ENCODE results near the gene PLSCR2. TPM values are rescaled to one million over a fixed set of nuclear protein-coding genes. Genes with fewer than 3 reads are reported as not detected.

The PLSCR2 gene
- not detected for total RNA-seq

GRCh38 chr3:146469150-146470017, at the start of gene PLSCR2:
TSS of gene PLSCR2 (minus strand) at chr3:146469561. CDS start at chr3:146459904, 9,657 bp downstream.
- Mint-ChIP-seq H3K9me3 (no peaks in the 10 kb centered on the region), H3K27ac (peak within 1 kb of the TSS; percentile 79)

DNA sequence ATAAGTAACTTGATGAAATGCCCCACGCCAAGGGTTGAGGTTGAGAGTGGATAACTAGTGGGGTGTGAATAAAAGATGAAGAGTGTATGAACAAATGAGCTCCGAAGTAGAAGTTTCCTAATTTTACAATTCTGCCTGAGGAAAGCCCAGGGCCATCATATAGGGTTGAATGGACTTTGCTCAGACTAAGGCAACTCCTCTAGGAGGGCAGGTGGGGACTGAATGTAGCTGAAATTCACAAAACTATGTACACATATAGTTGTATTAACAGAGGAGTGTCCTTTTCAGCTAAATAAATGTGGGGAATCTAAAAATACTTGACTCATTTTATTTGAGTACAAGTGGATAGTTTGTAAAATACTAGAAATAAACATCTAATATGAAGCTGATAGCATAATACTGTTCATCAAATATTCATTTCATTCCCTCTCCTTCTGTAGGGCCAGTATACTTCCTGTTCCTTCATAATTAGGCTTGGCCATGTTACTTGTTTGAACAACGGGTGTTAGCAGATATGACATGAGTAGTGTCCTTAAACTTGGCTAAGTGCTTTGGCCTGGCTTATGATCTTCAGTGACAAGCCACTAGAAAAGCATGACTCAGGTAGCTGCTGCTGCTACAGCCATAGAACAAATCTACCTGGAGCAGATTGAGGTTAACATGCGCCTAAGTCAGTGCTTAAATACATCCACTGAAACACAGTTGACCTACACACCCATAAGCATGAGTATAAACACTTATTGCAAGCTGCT, 48.5 kb upstream of the PLSCR2 start:
- no peak for DNase-seq
- Mint-ChIP-seq H3K36me3 (peaks cover 50% of the 10 kb centered on the region), H3K4me3 (no peak overlapping the region), H3K27me3 (no peaks in the 10 kb centered on the region), H3K4me1 (peaks cover 36% of the 10 kb centered on the region), H3K9me3 (no peaks in the 10 kb centered on the region), H3K27ac (no peak overlapping the region)

More at GRCh38 chr3:146469150-146470017, at the start of gene PLSCR2:
- H3K27me3 Mint-ChIP-seq = peaks cover 6% of the 10 kb centered on the region
- peaks cover 16% of the 10 kb centered on the region for H3K4me1 Mint-ChIP-seq
- H3K36me3 Mint-ChIP-seq = no peaks in the 10 kb centered on the region
- peak; percentile 79 for DNase-seq
- H3K4me3 Mint-ChIP-seq = peak within 1 kb of the TSS; percentile 68

GRCh38 chr3:146513386-146514051, 44.2 kb upstream of the PLSCR2 start:
- H3K27ac Mint-ChIP-seq = peak overlapping the region; percentile 57
- no peaks in the 10 kb centered on the region for H3K27me3 Mint-ChIP-seq
- H3K36me3 Mint-ChIP-seq = peaks cover 60% of the 10 kb centered on the region
- DNase-seq = no peak
- H3K9me3 Mint-ChIP-seq = no peaks in the 10 kb centered on the region
- H3K4me1 Mint-ChIP-seq = peaks cover 27% of the 10 kb centered on the region
- no peak overlapping the region for H3K4me3 Mint-ChIP-seq

- no peak overlapping the region for H3K27ac Mint-ChIP-seq
- peak overlapping the region; percentile 32 for H3K4me3 Mint-ChIP-seq
- no peaks in the 10 kb centered on the region for H3K9me3 Mint-ChIP-seq
- H3K36me3 Mint-ChIP-seq = peaks cover 52% of the 10 kb centered on the region
- no peaks in the 10 kb centered on the region for H3K27me3 Mint-ChIP-seq
- peaks cover 26% of the 10 kb centered on the region for H3K4me1 Mint-ChIP-seq
- DNase-seq = no peak
Observed at GRCh38 chr3:146511402-146512134, 42.2 kb upstream of the PLSCR2 start.

GRCh38 chr3:146507331-146508120, 38.2 kb upstream of the PLSCR2 start:
- Mint-ChIP-seq H3K9me3 (peaks cover 2% of the 10 kb centered on the region), H3K4me1 (peaks cover 25% of the 10 kb centered on the region), H3K4me3 (no peak overlapping the region), H3K27ac (no peak overlapping the region), H3K27me3 (no peaks in the 10 kb centered on the region), H3K36me3 (peaks cover 31% of the 10 kb centered on the region)
- no peak for DNase-seq

DNA sequence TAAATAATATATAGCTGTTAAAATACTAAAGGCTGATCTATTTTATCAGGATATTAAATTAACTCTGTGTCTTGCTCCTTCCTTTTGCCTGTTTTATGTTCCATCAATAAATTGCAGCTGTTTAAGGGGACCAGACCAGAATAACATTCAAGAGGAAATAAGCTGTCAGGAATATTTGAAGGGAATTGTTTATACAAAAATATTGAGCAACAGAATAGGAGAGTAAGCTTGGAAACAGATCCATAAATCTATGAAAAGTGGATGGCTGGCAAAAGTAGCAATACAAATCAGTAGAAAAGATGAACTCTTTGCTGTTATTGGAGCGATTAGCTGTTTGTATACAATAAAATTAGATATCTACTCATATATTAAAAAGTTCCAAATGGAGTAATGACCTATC, 36.2 kb upstream of the PLSCR2 start:
- H3K27ac Mint-ChIP-seq = no peak overlapping the region
- no peak for DNase-seq
- H3K9me3 Mint-ChIP-seq = peaks cover 2% of the 10 kb centered on the region
- no peaks in the 10 kb centered on the region for H3K27me3 Mint-ChIP-seq
- no peak overlapping the region for H3K4me3 Mint-ChIP-seq
- peaks cover 30% of the 10 kb centered on the region for H3K4me1 Mint-ChIP-seq
- H3K36me3 Mint-ChIP-seq = peaks cover 18% of the 10 kb centered on the region

- peaks cover 30% of the 10 kb centered on the region for H3K4me1 Mint-ChIP-seq
- DNase-seq = no peak
- H3K9me3 Mint-ChIP-seq = peaks cover 2% of the 10 kb centered on the region
- H3K27ac Mint-ChIP-seq = no peak overlapping the region
- no peaks in the 10 kb centered on the region for H3K27me3 Mint-ChIP-seq
- H3K4me3 Mint-ChIP-seq = no peak overlapping the region
- H3K36me3 Mint-ChIP-seq = peaks cover 10% of the 10 kb centered on the region
Observed at GRCh38 chr3:146504498-146505197, 35.3 kb upstream of the PLSCR2 start.

GRCh38 chr3:146503461-146504202, 34.3 kb upstream of the PLSCR2 start:
- Mint-ChIP-seq H3K27me3 (no peaks in the 10 kb centered on the region), H3K27ac (no peak overlapping the region), H3K4me3 (no peak overlapping the region), H3K9me3 (peaks cover 2% of the 10 kb centered on the region), H3K4me1 (peaks cover 34% of the 10 kb centered on the region), H3K36me3 (peaks cover 8% of the 10 kb centered on the region)
- no peak for DNase-seq

GRCh38 chr3:146502887-146503460, 33.6 kb upstream of the PLSCR2 start:
- no peak overlapping the region for H3K27ac Mint-ChIP-seq
- no peak overlapping the region for H3K4me3 Mint-ChIP-seq
- H3K9me3 Mint-ChIP-seq = peaks cover 2% of the 10 kb centered on the region
- H3K36me3 Mint-ChIP-seq = peaks cover 8% of the 10 kb centered on the region
- H3K27me3 Mint-ChIP-seq = no peaks in the 10 kb centered on the region
- no peak for DNase-seq
- H3K4me1 Mint-ChIP-seq = peaks cover 38% of the 10 kb centered on the region

DNA sequence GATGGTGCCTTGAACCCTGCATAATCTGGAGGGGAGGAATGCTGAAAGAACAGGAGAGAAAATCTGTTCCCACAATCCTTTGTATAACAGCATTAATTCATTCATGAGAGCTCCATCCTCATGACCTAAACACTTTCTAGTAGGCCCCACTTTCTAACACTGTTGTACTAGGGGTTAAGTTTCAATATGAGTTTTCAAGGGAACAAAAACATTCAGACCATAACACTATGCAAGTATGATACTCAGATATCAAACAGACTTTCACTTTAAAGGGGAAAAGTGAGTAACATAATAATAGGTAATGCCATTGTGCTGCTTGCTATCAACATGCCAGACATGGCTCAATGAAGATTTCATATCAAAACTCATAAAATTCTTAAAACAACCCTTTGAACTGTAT, 32.4 kb upstream of the PLSCR2 start:
- Mint-ChIP-seq H3K4me3 (no peak overlapping the region), H3K9me3 (peaks cover 5% of the 10 kb centered on the region), H3K36me3 (peaks cover 10% of the 10 kb centered on the region), H3K27me3 (no peaks in the 10 kb centered on the region), H3K27ac (peak overlapping the region; percentile 21), H3K4me1 (peaks cover 41% of the 10 kb centered on the region)
- DNase-seq = no peak

DNA sequence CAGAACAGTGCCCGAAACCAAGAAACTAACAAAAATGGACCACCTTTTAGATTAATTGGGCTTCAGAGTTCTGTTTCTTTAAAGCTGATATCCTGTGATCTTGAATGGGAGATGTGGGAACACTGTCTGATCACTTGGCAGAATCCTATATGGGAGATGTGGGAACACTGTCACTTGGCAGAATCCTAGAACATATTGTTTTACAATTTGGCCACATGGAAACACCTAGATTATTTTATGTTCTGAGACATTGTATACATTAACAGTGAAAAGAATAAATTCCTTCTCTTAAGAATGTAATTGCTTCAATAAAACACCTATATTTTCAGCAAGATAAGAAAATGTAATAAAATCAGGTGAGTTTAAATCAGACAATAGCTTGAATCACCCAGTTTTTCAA, 30.3 kb upstream of the PLSCR2 start:
- DNase-seq = no peak

GRCh38 chr3:146498002-146498736, 28.8 kb upstream of the PLSCR2 start:
- Mint-ChIP-seq H3K4me3 (peak overlapping the region; percentile 62), H3K9me3 (peaks cover 4% of the 10 kb centered on the region), H3K4me1 (peaks cover 36% of the 10 kb centered on the region), H3K27me3 (no peaks in the 10 kb centered on the region), H3K36me3 (peaks cover 10% of the 10 kb centered on the region), H3K27ac (peak overlapping the region; percentile 70)
- peak; percentile 59 for DNase-seq

More for the DNA sequence above, 30.3 kb upstream of the PLSCR2 start:
- Mint-ChIP-seq H3K27ac (no peak overlapping the region), H3K9me3 (peaks cover 5% of the 10 kb centered on the region), H3K4me1 (peaks cover 44% of the 10 kb centered on the region), H3K36me3 (peaks cover 10% of the 10 kb centered on the region), H3K27me3 (no peaks in the 10 kb centered on the region), H3K4me3 (no peak overlapping the region)

All from activated naive CD8-positive, alpha-beta T cell treated with anti-CD3 and anti-CD28 coated beads for 36 hours (primary cell).